ENCODE results near the gene GARIN5A. TPM values are rescaled to one million over a fixed set of nuclear protein-coding genes. Genes with fewer than 3 reads are reported as not detected.

Gene GARIN5A
- total RNA-seq, 1 experiment from 2014 or later, result 6.2 TPM

- Histone ChIP-seq H3F3A (ENCODE audit: low read length, unreplicated experiment) (no peaks in the 10 kb centered on the region), H3K9me3 (ENCODE audit: low read length) (no peaks in the 10 kb centered on the region), H3K9ac (ENCODE audit: low read length) (no peak overlapping the region), H3K4me3 (ENCODE audit: low read length) (no peak overlapping the region), H3K36me3 (ENCODE audit: low read depth, low read length) (no peaks in the 10 kb centered on the region), H2AFZ (ENCODE audit: low read length) (no peak overlapping the region), H3K27ac (ENCODE audit: low read length) (no peak overlapping the region), H3K9me2 (replicated peaks; ENCODE audit: low read length) (no peaks in the 10 kb centered on the region), H3K4me2 (ENCODE audit: low read length) (no peak overlapping the region), H4K20me1 (ENCODE audit: low read length) (no peaks in the 10 kb centered on the region), H3K79me2 (ENCODE audit: low read length) (no peaks in the 10 kb centered on the region), H3K27me3 (ENCODE audit: low read length) (no peaks in the 10 kb centered on the region), H3K4me1 (ENCODE audit: insufficient read depth, low read length) (no peaks in the 10 kb centered on the region)
- ChIA-PET POLR2A (ENCODE audit: unreplicated experiment) (no interaction called here), CTCF (no interaction called here)
- ATAC-seq (no peak), DNase-seq (peak; percentile 21)
- intact Hi-C loops (cut with micrococcal nuclease), result no loop called here
- TF ChIP-seq EZH2phosphoT487 (IDR thresholded peaks at IDR 0.05; ENCODE audit: borderline replicate concordance, low read length) (no peak), CTCF (conservative IDR thresholded peaks at IDR 0.05; ENCODE audit: low read depth, low read length) (no peak), EZH2 (IDR thresholded peaks at IDR 0.05; ENCODE audit: low read length, unreplicated experiment) (no peak)
- BruUV-seq (replicated peaks), result no TSS peak
Measured at GRCh38 chr19:50449236-50449899, 27.3 kb downstream of the GARIN5A start.

GRCh38 chr19:50447750-50448149 lies 28.9 kb downstream of the GARIN5A start:
- CTCF ChIA-PET, result interaction anchor here (0.7 kb wide), 1 partner anchor 121 kb away, joined by 4 read pairs; no protein-coding TSS in a partner anchor
- Histone ChIP-seq H3K9me3 (ENCODE audit: low read length) (no peaks in the 10 kb centered on the region), H3K4me3 (ENCODE audit: low read length) (no peak overlapping the region), H3F3A (ENCODE audit: low read length, unreplicated experiment) (no peaks in the 10 kb centered on the region), H3K27ac (ENCODE audit: low read length) (no peak overlapping the region), H3K9ac (ENCODE audit: low read length) (no peak overlapping the region), H3K36me3 (ENCODE audit: low read depth, low read length) (no peaks in the 10 kb centered on the region), H3K79me2 (ENCODE audit: low read length) (no peaks in the 10 kb centered on the region), H2AFZ (ENCODE audit: low read length) (no peak overlapping the region), H3K4me2 (ENCODE audit: low read length) (no peak overlapping the region), H3K4me1 (ENCODE audit: insufficient read depth, low read length) (no peaks in the 10 kb centered on the region), H3K9me2 (replicated peaks; ENCODE audit: low read length) (no peaks in the 10 kb centered on the region), H3K27me3 (ENCODE audit: low read length) (no peaks in the 10 kb centered on the region), H4K20me1 (ENCODE audit: low read length) (no peaks in the 10 kb centered on the region)
- BruUV-seq (replicated peaks), result no TSS peak
- intact Hi-C loops (cut with micrococcal nuclease), result no loop called here
- no peak for ATAC-seq
- TF ChIP-seq EZH2 (IDR thresholded peaks at IDR 0.05; ENCODE audit: low read length, unreplicated experiment) (no peak), EZH2phosphoT487 (IDR thresholded peaks at IDR 0.05; ENCODE audit: borderline replicate concordance, low read length) (no peak), CTCF (conservative IDR thresholded peaks at IDR 0.05; ENCODE audit: low read depth, low read length) (no peak)
- DNase-seq, result no peak
- POLR2A ChIA-PET (ENCODE audit: unreplicated experiment), result no interaction called here

- Histone ChIP-seq H4K20me1 (ENCODE audit: low read length) (no peaks in the 10 kb centered on the region), H3K9ac (ENCODE audit: low read length) (no peak overlapping the region), H2AFZ (ENCODE audit: low read length) (no peak overlapping the region), H3K4me2 (ENCODE audit: low read length) (no peak overlapping the region), H3K9me3 (ENCODE audit: low read length) (no peaks in the 10 kb centered on the region), H3K27me3 (ENCODE audit: low read length) (no peaks in the 10 kb centered on the region), H3F3A (ENCODE audit: low read length, unreplicated experiment) (no peaks in the 10 kb centered on the region), H3K36me3 (ENCODE audit: low read depth, low read length) (no peaks in the 10 kb centered on the region), H3K79me2 (ENCODE audit: low read length) (no peaks in the 10 kb centered on the region), H3K4me1 (ENCODE audit: insufficient read depth, low read length) (no peaks in the 10 kb centered on the region), H3K4me3 (ENCODE audit: low read length) (no peak overlapping the region), H3K27ac (ENCODE audit: low read length) (no peak overlapping the region), H3K9me2 (replicated peaks; ENCODE audit: low read length) (no peaks in the 10 kb centered on the region)
- DNase-seq, result no peak
- intact Hi-C loops (cut with micrococcal nuclease), result no loop called here
- ATAC-seq, result no peak
- no TSS peak for BruUV-seq (replicated peaks)
- ChIA-PET CTCF (interaction anchor here (0.7 kb wide), 1 partner anchor 122 kb away, joined by 4 read pairs; no protein-coding TSS in a partner anchor), POLR2A (ENCODE audit: unreplicated experiment) (no interaction called here)
- TF ChIP-seq EZH2 (IDR thresholded peaks at IDR 0.05; ENCODE audit: low read length, unreplicated experiment) (no peak), EZH2phosphoT487 (IDR thresholded peaks at IDR 0.05; ENCODE audit: borderline replicate concordance, low read length) (no peak), CTCF (conservative IDR thresholded peaks at IDR 0.05; ENCODE audit: low read depth, low read length) (no peak)
Measured at GRCh38 chr19:50447053-50447452, 29.6 kb downstream of the GARIN5A start.
